H9 (cell line): ENCODE results near the gene INMT. TPM values are rescaled to one million over a fixed set of nuclear protein-coding genes. Genes with fewer than 3 reads are reported as not detected.

ENCODE experiments used
- DNase-seq: peaks from one replicate; pipeline ENCODE4 v3.0.0-alpha.2; 2017
- H2AFZ ChIP-seq: one replicate; pipeline ENCODE4 v1.6.1; 2013; ENCODE audit warnings: mild to moderate bottlenecking, low read length, control low read depth, moderate library complexity
- H2AK5ac ChIP-seq: 2 replicates; pipeline ENCODE4 v1.6.1; 2013; ENCODE audit warnings: low read length, control low read depth, mixed read lengths; ENCODE audit not compliant: insufficient read length
- H2BK120ac ChIP-seq: one replicate; pipeline ENCODE4 v1.6.1; 2013; ENCODE audit warnings: low read depth, mild to moderate bottlenecking, low read length, control low read depth, inconsistent platforms; ENCODE audit not compliant: poor library complexity, severe bottlenecking
- H2BK12ac ChIP-seq: 2 replicates; pipeline ENCODE4 v1.6.1; 2013; ENCODE audit warnings: low read length, control low read depth, mixed read lengths, low read depth; ENCODE audit not compliant: insufficient read length
- H2BK15ac ChIP-seq: 2 replicates; pipeline ENCODE4 v1.6.1; 2013; ENCODE audit warnings: low read depth, low read length, control low read depth
- H2BK20ac ChIP-seq: one replicate; pipeline ENCODE4 v1.6.1; 2013; ENCODE audit warnings: low read depth, mild to moderate bottlenecking, low read length, control low read depth, inconsistent platforms; ENCODE audit not compliant: poor library complexity, severe bottlenecking
- H2BK5ac ChIP-seq: 2 replicates; pipeline ENCODE4 v1.6.1; 2013; ENCODE audit warnings: low read length, control low read depth, mixed read lengths; ENCODE audit not compliant: insufficient read length
- H3K14ac ChIP-seq: 2 replicates; pipeline ENCODE4 v1.6.1; 2013; ENCODE audit warnings: low read length, control low read depth; ENCODE audit not compliant: insufficient read depth
- H3K18ac ChIP-seq: 2 replicates; pipeline ENCODE4 v1.6.1; 2013; ENCODE audit warnings: low read depth, mild to moderate bottlenecking, mixed read lengths, low read length, control low read depth; ENCODE audit not compliant: insufficient read length
- H3K23ac ChIP-seq: 2 replicates; pipeline ENCODE4 v1.6.1; 2013; ENCODE audit warnings: low read length, control low read depth, mixed read lengths, low read depth; ENCODE audit not compliant: insufficient read length
- H3K23me2 ChIP-seq: 2 replicates; pipeline ENCODE4 v1.6.1; 2013; ENCODE audit warnings: low read depth, mild to moderate bottlenecking, mixed read lengths, low read length, control low read depth; ENCODE audit not compliant: insufficient read length, poor library complexity, severe bottlenecking
- H3K27ac ChIP-seq: 2 replicates; pipeline ENCODE4 v1.5.1; 2013; ENCODE audit warnings: low read length, control low read depth, mixed read lengths, low read depth; ENCODE audit not compliant: insufficient read length
- H3K27me3 ChIP-seq: 2 replicates; pipeline ENCODE4 v1.6.1; 2013; ENCODE audit warnings: low read length, control low read depth, inconsistent platforms; ENCODE audit not compliant: insufficient read depth
- H3K4ac ChIP-seq: 2 replicates; pipeline ENCODE4 v1.6.1; 2013; ENCODE audit warnings: low read depth, mild to moderate bottlenecking, control low read depth, inconsistent platforms, low read length, moderate library complexity
- H3K4me1 ChIP-seq: 2 replicates; pipeline ENCODE4 v1.6.1; 2013; ENCODE audit warnings: low read length, control low read depth, inconsistent platforms; ENCODE audit not compliant: insufficient read depth
- H3K4me2 ChIP-seq: 2 replicates; pipeline ENCODE4 v1.6.1; 2013; ENCODE audit warnings: low read length, control low read depth, mixed read lengths; ENCODE audit not compliant: insufficient read length, insufficient read depth
- H3K56ac ChIP-seq: 2 replicates; pipeline ENCODE4 v1.6.1; 2013; ENCODE audit warnings: low read depth, mild to moderate bottlenecking, mixed read lengths, low read length, control low read depth; ENCODE audit not compliant: insufficient read length
- H3K79me1 ChIP-seq: 2 replicates; pipeline ENCODE4 v1.6.1; 2013; ENCODE audit warnings: low read depth, mild to moderate bottlenecking, moderate library complexity, low read length, control low read depth, inconsistent platforms; ENCODE audit not compliant: insufficient read depth, poor library complexity, severe bottlenecking
- H3K79me2 ChIP-seq: 2 replicates; pipeline ENCODE4 v1.6.1; 2013; ENCODE audit warnings: low read length, control low read depth, inconsistent platforms; ENCODE audit not compliant: insufficient read depth
- H3K9ac ChIP-seq: 2 replicates; pipeline ENCODE4 v1.6.1; 2013; ENCODE audit warnings: low read length, control low read depth, mixed read lengths; ENCODE audit not compliant: insufficient read length; ENCODE audit errors: extremely low read depth
- H3K9me3 ChIP-seq: one replicate; pipeline ENCODE4 v1.6.1; 2013; ENCODE audit warnings: low read depth, low read length, inconsistent platforms; ENCODE audit not compliant: control insufficient read depth
- H3T11ph ChIP-seq: one replicate; pipeline ENCODE4 v1.6.1; 2013; ENCODE audit warnings: mild to moderate bottlenecking, low read length, control low read depth, inconsistent platforms
- H4K20me1 ChIP-seq: one replicate; pipeline ENCODE4 v1.6.1; 2013; ENCODE audit not compliant: control insufficient read depth, insufficient read length, insufficient read depth
- H4K5ac ChIP-seq: 2 replicates; pipeline ENCODE4 v1.6.1; 2013; ENCODE audit warnings: low read depth, mild to moderate bottlenecking, mixed read lengths, low read length, control low read depth; ENCODE audit not compliant: insufficient read length
- H4K8ac ChIP-seq: replicated peaks from 2 replicates; pipeline ENCODE4 v1.6.1; 2013; ENCODE audit warnings: low read length, control low read depth, mixed read lengths, low read depth; ENCODE audit not compliant: insufficient read length
- H4K91ac ChIP-seq: 2 replicates; pipeline ENCODE4 v1.6.1; 2013; ENCODE audit warnings: low read depth, mild to moderate bottlenecking, moderate library complexity, mixed read lengths, low read length, control low read depth; ENCODE audit not compliant: insufficient read length
- H3K27ac Mint-ChIP-seq, 3 experiments: 2 replicates in 2 of 3; 3 replicates in 1 of 3; pipeline ENCODE4 v1.8.0; 2020 to 2021; ENCODE audit warnings: mixed read lengths in 3 of 3, mild to moderate bottlenecking in 1 of 3, moderate library complexity in 1 of 3
- H3K27me3 Mint-ChIP-seq: 2 replicates; pipeline ENCODE4 v1.8.0; 2021; ENCODE audit warnings: low read depth, mild to moderate bottlenecking, moderate library complexity, mixed read lengths
- H3K36me3 Mint-ChIP-seq, 3 experiments: 2 replicates in 2 of 3; 3 replicates in 1 of 3; pipeline ENCODE4 v1.8.0; 2020 to 2021; ENCODE audit warnings: low read depth in 3 of 3, mixed read lengths in 3 of 3; ENCODE audit not compliant: insufficient read depth in 1 of 3
- H3K4me1 Mint-ChIP-seq, 2 experiments: 2 replicates each; pipeline ENCODE4 v1.8.0; 2020; ENCODE audit warnings: mixed read lengths in 2 of 2
- H3K4me3 Mint-ChIP-seq, 2 experiments: 2 replicates in 1 of 2; 3 replicates in 1 of 2; pipeline ENCODE4 v1.8.0; 2020 to 2021; ENCODE audit warnings: mild to moderate bottlenecking in 2 of 2, mixed read lengths in 2 of 2, moderate library complexity in 1 of 2
- H3K9me3 Mint-ChIP-seq, 2 experiments: 2 replicates in 1 of 2; 3 replicates in 1 of 2; pipeline ENCODE4 v1.8.0; 2020; ENCODE audit warnings: mild to moderate bottlenecking in 2 of 2, mixed read lengths in 2 of 2, moderate library complexity in 1 of 2
- CTCF ChIP-seq: fragments of 200-600 bp; sonication (generic); conservative IDR thresholded peaks from 3 replicates; pipeline ENCODE4 v1.8.0; 2021; ENCODE audit warnings: antibody characterized with exemption, mild to moderate bottlenecking
- WGBS: extraction: QIAGEN DNeasy Blood & Tissue Kit; methylation state at CpG from one replicate; pipeline ENCODE4 v1.1.7; 2013; ENCODE audit warnings: missing lambda C conversion rate, low lambda C conversion rate, mixed read lengths; ENCODE audit not compliant: insufficient read length; ENCODE audit errors: extremely low coverage; 5-methylcytosine and 5-hydroxymethylcytosine counted together
- total RNA-seq: library from RNA; stranded (reverse); gene quantifications from 2 replicates; pipeline ENCODE4 v1.2.1, GENCODE V29; 2021

Gene INMT
- total RNA-seq, 1 experiment from 2014 or later: 0.70 TPM

GRCh38 chr7:30708983-30709382 is 43.0 kb upstream of the INMT start:
- no peak overlapping the region for H3K4me2 ChIP-seq
- H3T11ph ChIP-seq: no peak overlapping the region
- H3K27ac ChIP-seq: no peak overlapping the region
- Mint-ChIP-seq H3K4me3 (no peak overlapping the region), H3K4me1 (peaks cover 4 to 11% of the 10 kb centered on the region in 2 experiments; a peak in 3 of 4 replicates), H3K9me3 (no peaks in the 10 kb centered on the region; a peak in 1 of 5 replicates), H3K27me3 (peaks cover 3% of the 10 kb centered on the region; the same call in 1 of the 2 replicates), H3K27ac (peak overlapping the region in 2 of 3 experiments; percentile 66 to 89; a peak in 2 of 7 replicates), H3K36me3 (no peaks in the 10 kb centered on the region)
- no peak overlapping the region for H3K18ac ChIP-seq
- no peak for DNase-seq
- H3K23ac ChIP-seq: no peak overlapping the region
- H2AFZ ChIP-seq: no peak overlapping the region
- no peak overlapping the region for H2BK12ac ChIP-seq
- no peak overlapping the region for H2AK5ac ChIP-seq
- H3K14ac ChIP-seq: no peak overlapping the region
- H3K79me2 ChIP-seq: no peaks in the 10 kb centered on the region
- WGBS: no CpG with 5 or more reads among the region's 3 CpGs
- no peak overlapping the region for H4K5ac ChIP-seq
- no peak overlapping the region for H2BK20ac ChIP-seq
- no peaks in the 10 kb centered on the region for H3K79me1 ChIP-seq
- no peak overlapping the region for H3K4ac ChIP-seq
- no peaks in the 10 kb centered on the region for H4K20me1 ChIP-seq
- no peaks in the 10 kb centered on the region for H3K27me3 ChIP-seq
- no peak overlapping the region for H3K56ac ChIP-seq
- no peak overlapping the region for H2BK5ac ChIP-seq
- no peaks in the 10 kb centered on the region for H3K9me3 ChIP-seq
- H2BK15ac ChIP-seq: no peak overlapping the region
- no peak overlapping the region for H4K91ac ChIP-seq
- no peaks in the 10 kb centered on the region for H3K4me1 ChIP-seq
- H2BK120ac ChIP-seq: no peak overlapping the region
- H3K9ac ChIP-seq: no peak overlapping the region
- H3K23me2 ChIP-seq: no peaks in the 10 kb centered on the region
- no peak for TF ChIP-seq CTCF
- H4K8ac ChIP-seq: no peak overlapping the region
